A673 (cell line): ENCODE measurements around the gene AKR7A2. TPM values are rescaled to one million over a fixed set of nuclear protein-coding genes. Genes with fewer than 3 reads are reported as not detected.

Experiments used
- BruUV-seq: library from RNA; stranded (reverse); fragments of 400-500 nt; replicated peaks from 2 replicates; lab custom pipeline; 2021; lab: Mats Ljungman, UMichigan
- CTCF ChIA-PET: fragments of 300-600 bp; sonication (Branson Sonifier 250); formaldehyde crosslinking; loops from one replicate; lab custom pipeline; 2022; ENCODE audit warnings: antibody characterized with exemption; lab: Charles Lee
- POLR2A ChIA-PET: fragments of 300-600 bp; sonication (Branson Sonifier 250); formaldehyde crosslinking; loops from one replicate; lab custom pipeline; 2022; ENCODE audit warnings: antibody characterized with exemption; ENCODE audit not compliant: low non-redundant PET; lab: Charles Lee
- DNase-seq: peaks from one replicate; pipeline ENCODE4 v3.0.0-alpha.2; 2015; ENCODE audit warnings: low spot score
- H3K27ac ChIP-seq: fragments of 200-600 bp; sonication (generic); 2 replicates; pipeline ENCODE4 v1.5.1; 2016; ENCODE audit warnings: mixed run types, low read depth, mild to moderate bottlenecking, mixed read lengths, antibody characterized with exemption, low read length; ENCODE audit not compliant: poor library complexity, severe bottlenecking
- H3K27me3 ChIP-seq: fragments of 200-600 bp; sonication (generic); replicated peaks from 2 replicates; pipeline ENCODE4 v1.6.1; 2017; ENCODE audit warnings: mixed run types, low read depth, mild to moderate bottlenecking, mixed read lengths, antibody characterized with exemption, low read length; ENCODE audit not compliant: insufficient read depth, poor library complexity
- H3K36me3 ChIP-seq: fragments of 200-600 bp; sonication (generic); 2 replicates; pipeline ENCODE4 v1.6.1; 2016; ENCODE audit warnings: mixed run types, mild to moderate bottlenecking, mixed read lengths, antibody characterized with exemption, low read length; ENCODE audit not compliant: insufficient read depth, poor library complexity, severe bottlenecking
- H3K4me1 ChIP-seq: fragments of 200-600 bp; sonication (generic); 2 replicates; pipeline ENCODE4 v1.6.1; 2017; ENCODE audit warnings: mixed run types, mild to moderate bottlenecking, mixed read lengths, antibody characterized with exemption, low read length; ENCODE audit not compliant: insufficient read depth, poor library complexity, severe bottlenecking
- H3K4me3 ChIP-seq: fragments of 200-600 bp; sonication (generic); 2 replicates; pipeline ENCODE4 v1.5.1; 2016; ENCODE audit warnings: low read depth, mixed run types, mild to moderate bottlenecking, mixed read lengths, low read length; ENCODE audit not compliant: poor library complexity, severe bottlenecking
- H3K9me3 ChIP-seq: fragments of 200-600 bp; sonication (generic); 2 replicates; pipeline ENCODE4 v1.6.1; 2016; ENCODE audit warnings: mixed run types, low read depth, mild to moderate bottlenecking, mixed read lengths, antibody characterized with exemption, low read length; ENCODE audit not compliant: poor library complexity, severe bottlenecking
- CTCF ChIP-seq: fragments of 300-800, 200-600 bp; sonication (generic); conservative IDR thresholded peaks from 2 replicates; pipeline ENCODE4 v1.5.1; 2017; ENCODE audit warnings: low read depth, mild to moderate bottlenecking, antibody characterized with exemption, low read length, moderate library complexity, mixed read lengths
- EZH2 ChIP-seq: fragments of 200-600 bp; sonication (generic); IDR thresholded peaks from 2 replicates; pipeline ENCODE4 v1.6.1; 2017; ENCODE audit warnings: borderline replicate concordance, low read depth, mild to moderate bottlenecking, mixed read lengths, antibody characterized with exemption, low read length; ENCODE audit not compliant: poor library complexity, severe bottlenecking
- intact Hi-C: fragments of 100-400 bp; cut with micrococcal nuclease; formaldehyde crosslinking; loops from one replicate; pipeline ENCODE4 v1.10.0; 2022; ENCODE audit not compliant: unreplicated experiment
- total RNA-seq: library from RNA; stranded (reverse); gene quantifications from 2 replicates; pipeline ENCODE4 v1.2.3, GENCODE V29; 2021

Gene AKR7A2
- total RNA-seq, 1 experiment from 2014 or later, result 57.2 TPM

- no peaks in the 10 kb centered on the region for H3K27me3 ChIP-seq
- BruUV-seq, result no TSS peak
- no peaks in the 10 kb centered on the region for H3K4me1 ChIP-seq
- POLR2A ChIA-PET, result no interaction called here
- H3K36me3 ChIP-seq, result peaks cover under 1% of the 10 kb centered on the region
- H3K27ac ChIP-seq, result no peak overlapping the region
- TF ChIP-seq EZH2 (no peak), CTCF (no peak)
- CTCF ChIA-PET, result no interaction called here
- DNase-seq, result no peak
- H3K4me3 ChIP-seq, result no peak overlapping the region
- intact Hi-C loops, result no loop called here
- no peaks in the 10 kb centered on the region for H3K9me3 ChIP-seq
These were observed 20.9 kb upstream of the AKR7A2 start for GRCh38 chr1:19332832-19333231.

DNA sequence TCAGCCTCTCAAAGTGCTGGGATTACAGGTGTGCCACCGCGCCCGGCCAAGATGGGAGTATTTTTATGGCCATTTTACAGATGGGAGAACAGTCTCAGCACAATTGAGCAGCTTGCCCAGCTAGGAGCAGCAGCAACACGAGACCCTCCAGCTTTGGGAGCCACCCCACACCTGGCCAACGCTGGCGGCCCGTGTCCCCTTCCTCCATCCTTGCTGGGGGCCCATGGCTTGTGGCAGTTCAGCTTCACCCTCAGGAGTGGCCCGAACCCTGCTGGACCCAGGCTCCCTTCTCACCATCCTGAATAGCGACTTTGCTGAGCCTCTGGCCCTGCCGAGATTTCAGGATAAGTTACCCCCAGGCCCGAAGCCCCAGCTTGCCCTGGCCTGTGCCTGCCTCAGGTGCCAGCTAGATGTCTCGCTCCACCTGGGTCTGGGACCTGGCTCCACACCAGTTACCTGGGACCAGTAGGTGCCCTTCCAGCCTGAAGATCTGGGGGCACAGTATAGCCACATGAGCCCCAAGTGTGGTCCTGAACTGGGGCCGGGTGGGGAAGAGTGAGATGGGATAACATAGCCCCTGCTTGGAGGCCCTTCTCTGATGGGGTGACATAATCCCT is 19.4 kb upstream of the AKR7A2 start:
- no TSS peak for BruUV-seq
- ChIA-PET CTCF (no interaction called here), POLR2A (no interaction called here)
- no peak for DNase-seq
- Histone ChIP-seq H3K36me3 (peaks cover 4% of the 10 kb centered on the region), H3K27me3 (no peaks in the 10 kb centered on the region), H3K9me3 (no peaks in the 10 kb centered on the region), H3K4me1 (no peaks in the 10 kb centered on the region), H3K27ac (no peak overlapping the region), H3K4me3 (no peak overlapping the region)
- intact Hi-C loops, result no loop called here
- no peak for TF ChIP-seq CTCF
- no peak for TF ChIP-seq EZH2

DNA sequence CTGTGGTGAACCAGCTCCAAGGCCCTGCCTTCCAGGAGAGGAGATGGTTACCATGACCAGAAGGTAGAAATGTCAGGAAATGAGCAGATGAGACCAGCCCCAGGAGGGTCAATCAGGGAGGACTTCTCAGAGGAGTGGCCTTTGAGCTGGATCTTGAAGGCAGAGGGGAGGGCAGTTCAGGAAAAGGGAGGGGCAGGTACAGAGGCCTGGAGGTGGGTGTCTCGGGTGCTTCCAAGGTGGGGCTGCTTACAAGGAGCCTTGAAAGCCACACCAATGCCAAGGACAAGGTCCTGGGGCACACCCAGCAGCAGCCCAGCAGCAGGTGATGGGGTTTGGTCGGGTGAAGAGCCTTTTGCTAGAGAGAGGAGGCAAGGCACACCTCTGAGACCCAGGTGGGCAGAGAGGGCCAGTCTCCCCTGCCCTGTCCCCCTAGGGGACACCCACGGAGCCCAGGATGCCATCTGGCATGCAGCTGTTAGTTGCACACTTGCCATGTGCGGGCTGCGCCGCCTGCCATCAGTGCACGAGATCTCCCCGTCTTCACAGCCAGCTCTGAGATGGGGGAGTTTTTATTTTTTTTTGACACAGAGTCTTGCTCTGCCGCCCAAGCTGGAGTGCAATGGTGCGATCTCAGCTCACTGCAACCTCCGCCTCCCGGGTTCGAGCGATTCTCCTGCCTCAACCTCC is 18.6 kb upstream of the AKR7A2 start:
- Histone ChIP-seq H3K4me1 (no peaks in the 10 kb centered on the region), H3K27ac (no peak overlapping the region), H3K27me3 (no peaks in the 10 kb centered on the region), H3K9me3 (no peaks in the 10 kb centered on the region), H3K4me3 (no peak overlapping the region), H3K36me3 (peaks cover 4% of the 10 kb centered on the region)
- POLR2A ChIA-PET, result no interaction called here
- no TSS peak for BruUV-seq
- DNase-seq, result no peak
- TF ChIP-seq EZH2, result no peak
- TF ChIP-seq CTCF, result no peak
- CTCF ChIA-PET, result no interaction called here
- intact Hi-C loops, result no loop called here
